ACC112 (cell line): Measurements from ENCODE around the gene FSD2.
"Not testable (repeated sequence)": the region's sequence is repeated elsewhere in the genome, so short reads cannot be mapped to it uniquely, and the experiment has no call there.

Experiments
- H2AFZ ChIP-seq: fragments of 200-600 bp; sonication (generic); one replicate; pipeline ENCODE4 v1.6.0; 2017; ENCODE audit warnings: antibody characterized with exemption, low read length; ENCODE audit not compliant: unreplicated experiment
- H3K27ac ChIP-seq: fragments of 200-600 bp; sonication (generic); 2 replicates; pipeline ENCODE4 v1.5.1; 2014; ENCODE audit warnings: low read depth, mild to moderate bottlenecking, antibody characterized with exemption, low read length, moderate library complexity
- H3K27me3 ChIP-seq: fragments of 200-600 bp; sonication (generic); 2 replicates; pipeline ENCODE4 v1.6.1; 2014; ENCODE audit warnings: mild to moderate bottlenecking, antibody characterized with exemption, low read length, moderate library complexity, mixed read lengths; ENCODE audit not compliant: insufficient read depth
- H3K36me3 ChIP-seq: fragments of 200-600 bp; sonication (generic); 2 replicates; pipeline ENCODE4 v1.6.1; 2016; ENCODE audit warnings: mild to moderate bottlenecking, antibody characterized with exemption, low read length, moderate library complexity, mixed read lengths; ENCODE audit not compliant: insufficient read depth
- H3K4me1 ChIP-seq: fragments of 200-600 bp; sonication (generic); one replicate; pipeline ENCODE4 v1.6.1; 2016; ENCODE audit warnings: low read length, mixed read lengths; ENCODE audit not compliant: insufficient read depth, unreplicated experiment, control insufficient read depth
- H3K4me3 ChIP-seq: fragments of 200-600 bp; sonication (generic); 2 replicates; pipeline ENCODE4 v1.5.1; 2014; ENCODE audit warnings: mild to moderate bottlenecking, low read depth, low read length
- H3K79me2 ChIP-seq: fragments of 200-600 bp; sonication (generic); one replicate; pipeline ENCODE4 v1.6.0; 2016; ENCODE audit warnings: low read length; ENCODE audit not compliant: control insufficient read depth, unreplicated experiment, insufficient read depth

Gene FSD2

GRCh38 chr15:82709081-82709420, 96.8 kb downstream of the FSD2 start:
- H3K79me2 ChIP-seq: no peaks in the 10 kb centered on the region
- peak overlapping the region; percentile 96 for H3K4me3 ChIP-seq
- H3K4me1 ChIP-seq: peaks cover 3% of the 10 kb centered on the region
- peaks cover 27% of the 10 kb centered on the region; the same call in 1 of the 2 replicates for H3K27me3 ChIP-seq
- H2AFZ ChIP-seq: peak overlapping the region; percentile 38
- H3K36me3 ChIP-seq: no peaks in the 10 kb centered on the region
- no peak overlapping the region for H3K27ac ChIP-seq

- H3K36me3 ChIP-seq, H3K27ac ChIP-seq, H3K4me1 ChIP-seq, H2AFZ ChIP-seq, H3K4me3 ChIP-seq, H3K79me2 ChIP-seq: not testable (repeated sequence)
- H3K27me3 ChIP-seq: peaks cover 22% of the 10 kb centered on the region
Measured at GRCh38 chr15:82705856-82706255, 100.0 kb downstream of the FSD2 start.
